Measurements from ENCODE around the gene DHRS1.

GRCh38 chr14:24347134-24347533, 47.6 kb upstream of the DHRS1 start:
- TF ChIP-seq CTCF (IDR thresholded peaks at IDR 0.05) (no peak), POLR2AphosphoS5 (IDR thresholded peaks at IDR 0.05) (no peak)
